Activated B cell treated with CpG ODN at 0.5 μM for 24 hours (primary cell): ENCODE data around the gene KDM4B. TPM values are rescaled to one million over a fixed set of nuclear protein-coding genes. Genes with fewer than 3 reads are reported as not detected.

Source experiments
- ATAC-seq: fragments of 200-7000 bp; cut with Tn5 transposase; one replicate; pipeline ENCODE4 v1.10.0; 2021; ENCODE audit warnings: low read depth, mild to moderate bottlenecking, moderate library complexity
- CTCF ChIA-PET: fragments of 350-600 bp; sonication (Branson Sonifier 250); formaldehyde crosslinking; loops from one replicate; lab custom pipeline; 2021; ENCODE audit warnings: antibody characterized with exemption; lab: Charles Lee
- POLR2A ChIA-PET: fragments of 350-600 bp; sonication (Branson Sonifier 250); formaldehyde crosslinking; loops from one replicate; lab custom pipeline; 2021; ENCODE audit warnings: antibody characterized with exemption; lab: Charles Lee
- DNase-seq: peaks from one replicate; pipeline ENCODE4 v3.0.0; 2022
- H3K27ac Mint-ChIP-seq: one replicate; pipeline ENCODE4 v1.8.0; 2020; ENCODE audit warnings: mixed read lengths
- H3K27me3 Mint-ChIP-seq: one replicate; pipeline ENCODE4 v1.8.0; 2021; ENCODE audit warnings: mixed read lengths
- H3K36me3 Mint-ChIP-seq: one replicate; pipeline ENCODE4 v1.8.0; 2021; ENCODE audit warnings: low read depth, mixed read lengths
- H3K4me1 Mint-ChIP-seq: one replicate; pipeline ENCODE4 v1.8.0; 2021; ENCODE audit warnings: mixed read lengths
- H3K4me3 Mint-ChIP-seq: one replicate; pipeline ENCODE4 v1.8.0; 2020; ENCODE audit warnings: mild to moderate bottlenecking, mixed read lengths
- H3K9me3 Mint-ChIP-seq: one replicate; pipeline ENCODE4 v1.8.0; 2020; ENCODE audit warnings: mixed read lengths
- CTCF ChIP-seq: fragments of 200-600 bp; IDR thresholded peaks from one replicate; pipeline ENCODE4 v1.8.0; 2022; ENCODE audit warnings: antibody characterized with exemption, mild to moderate bottlenecking
- intact Hi-C: fragments of 100-400 bp; cut with micrococcal nuclease; formaldehyde crosslinking; loops from one replicate; pipeline ENCODE4 v1.15.1; 2024
- total RNA-seq: library from RNA; stranded (reverse); gene quantifications from 2 replicates; pipeline ENCODE4 v1.2.3, GENCODE V29; 2022

The KDM4B gene
- total RNA-seq, 1 donor from 2014 or later, result 88.9 TPM

GRCh38 chr19:4955274-4955673 is 13.6 kb upstream of the KDM4B start:
- ATAC-seq (no peak), DNase-seq (no peak)
- no peaks in the 10 kb centered on the region for H3K27me3 Mint-ChIP-seq
- H3K36me3 Mint-ChIP-seq, result no peaks in the 10 kb centered on the region
- ChIA-PET CTCF (no interaction called here), POLR2A (no interaction called here)
- peaks cover 2% of the 10 kb centered on the region for H3K4me1 Mint-ChIP-seq
- TF ChIP-seq CTCF, result no peak
- no peak overlapping the region for H3K4me3 Mint-ChIP-seq
- H3K27ac Mint-ChIP-seq, result no peak overlapping the region
- intact Hi-C loops, result no loop called here
- H3K9me3 Mint-ChIP-seq, result no peaks in the 10 kb centered on the region

- ATAC-seq (no peak), DNase-seq (no peak)
- no peak for TF ChIP-seq CTCF
- Mint-ChIP-seq H3K9me3 (no peaks in the 10 kb centered on the region), H3K4me3 (no peak overlapping the region), H3K4me1 (peaks cover 2% of the 10 kb centered on the region), H3K27ac (no peak overlapping the region), H3K27me3 (no peaks in the 10 kb centered on the region), H3K36me3 (no peaks in the 10 kb centered on the region)
- CTCF ChIA-PET, result no interaction called here
- intact Hi-C loops, result no loop called here
- POLR2A ChIA-PET, result no interaction called here
These were observed 10.9 kb upstream of the KDM4B start for GRCh38 chr19:4957981-4958380.

GRCh38 chr19:4962085-4962619 is 6.8 kb upstream of the KDM4B start:
- Mint-ChIP-seq H3K27me3 (no peaks in the 10 kb centered on the region), H3K27ac (no peak overlapping the region), H3K36me3 (no peaks in the 10 kb centered on the region), H3K4me1 (peaks cover 2% of the 10 kb centered on the region), H3K9me3 (no peaks in the 10 kb centered on the region), H3K4me3 (no peak overlapping the region)
- POLR2A ChIA-PET, result no interaction called here
- CTCF ChIA-PET, result no interaction called here
- TF ChIP-seq CTCF, result no peak
- no peak for DNase-seq
- intact Hi-C loops, result no loop called here
- ATAC-seq, result no peak

- ChIA-PET CTCF (no interaction called here), POLR2A (no interaction called here)
- DNase-seq (no peak), ATAC-seq (no peak)
- Mint-ChIP-seq H3K9me3 (no peaks in the 10 kb centered on the region), H3K27ac (no peak overlapping the region), H3K27me3 (no peaks in the 10 kb centered on the region), H3K4me3 (no peak overlapping the region), H3K36me3 (no peaks in the 10 kb centered on the region), H3K4me1 (peaks cover 7% of the 10 kb centered on the region)
- no peak for TF ChIP-seq CTCF
- intact Hi-C loops, result no loop called here
These were observed 3.9 kb upstream of the KDM4B start for GRCh38 chr19:4965061-4965460.

- Mint-ChIP-seq H3K36me3 (peaks cover 5% of the 10 kb centered on the region), H3K4me3 (no peak overlapping the region)
- POLR2A ChIA-PET, result interaction anchor here (3.3 kb wide), 1 partner anchor 99 kb away, joined by 13 read pairs; the partner anchor contains the start of gene PLIN3
These were observed 2.3 kb upstream of the KDM4B start for GRCh38 chr19:4966591-4966990.

More at GRCh38 chr19:4966591-4966990, 2.3 kb upstream of the KDM4B start:
- DNase-seq (no peak), ATAC-seq (no peak)
- CTCF ChIA-PET, result interaction anchor here (0.7 kb wide), 1 partner anchor 333 kb away, joined by 3 read pairs; no protein-coding TSS in a partner anchor
- Mint-ChIP-seq H3K4me1 (peaks cover 23% of the 10 kb centered on the region), H3K27me3 (no peaks in the 10 kb centered on the region), H3K27ac (no peak overlapping the region), H3K9me3 (no peaks in the 10 kb centered on the region)
- intact Hi-C loops, result no loop called here
- no peak for TF ChIP-seq CTCF
